Measurements from ENCODE around the gene GABRB2.

Gene GABRB2

GRCh38 chr5:161288071-161288470, 258.5 kb downstream of the GABRB2 start:
- no peak for DNase-seq (ENCODE audit: low read depth in 2 of 2)
- H3K4me3 ChIP-seq (replicated peaks in 1 of 2; ENCODE audit: low read depth in 2 of 2, low read length in 2 of 2) = no peak overlapping the region
- no peak for TF ChIP-seq CTCF (IDR thresholded peaks at IDR 0.05; ENCODE audit: low read depth, low read length)

- H3K4me3 ChIP-seq (replicated peaks in 1 of 2; ENCODE audit: low read depth in 2 of 2, low read length in 2 of 2) = no peak overlapping the region
- TF ChIP-seq CTCF (IDR thresholded peaks at IDR 0.05; ENCODE audit: low read depth, low read length) = no peak
Observed at GRCh38 chr5:161287436-161287835, 259.1 kb downstream of the GABRB2 start.

DNA sequence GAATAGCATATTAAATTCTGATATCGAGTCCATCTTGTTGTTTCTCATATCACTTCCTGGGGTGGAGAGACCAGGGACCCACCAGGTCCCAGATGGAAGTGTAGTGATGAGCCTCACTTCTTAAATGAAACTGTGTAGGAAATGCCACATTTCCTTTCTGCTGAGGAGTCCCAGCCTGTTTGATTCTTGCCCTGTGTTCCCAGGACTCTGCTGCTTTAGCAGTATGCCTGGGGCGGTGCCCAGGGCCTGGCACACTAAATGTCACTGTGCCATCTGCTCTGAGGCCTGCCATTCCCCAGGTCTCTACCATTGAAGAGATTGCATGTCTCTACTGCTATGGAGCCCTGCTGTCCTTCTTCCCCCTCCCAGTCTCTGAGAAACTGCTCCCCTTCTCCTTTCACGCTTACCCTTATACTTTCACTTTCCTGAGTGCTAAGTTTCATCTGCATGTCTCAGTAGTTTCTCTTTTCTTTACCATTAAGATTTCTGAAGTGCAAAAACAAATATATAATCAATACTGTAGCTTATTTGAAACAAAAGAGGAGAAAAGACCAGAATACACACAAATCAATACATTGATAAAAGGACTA, 260.4 kb downstream of the GABRB2 start:
- no peak for DNase-seq (ENCODE audit: low read depth in 2 of 2)
- no peak for TF ChIP-seq CTCF (IDR thresholded peaks at IDR 0.05; ENCODE audit: low read depth, low read length)
- no peak overlapping the region for H3K4me3 ChIP-seq (replicated peaks in 1 of 2; ENCODE audit: low read depth in 2 of 2, low read length in 2 of 2)

More at GRCh38 chr5:161287436-161287835, 259.1 kb downstream of the GABRB2 start:
- DNase-seq (ENCODE audit: low read depth in 2 of 2) = no peak

DNA sequence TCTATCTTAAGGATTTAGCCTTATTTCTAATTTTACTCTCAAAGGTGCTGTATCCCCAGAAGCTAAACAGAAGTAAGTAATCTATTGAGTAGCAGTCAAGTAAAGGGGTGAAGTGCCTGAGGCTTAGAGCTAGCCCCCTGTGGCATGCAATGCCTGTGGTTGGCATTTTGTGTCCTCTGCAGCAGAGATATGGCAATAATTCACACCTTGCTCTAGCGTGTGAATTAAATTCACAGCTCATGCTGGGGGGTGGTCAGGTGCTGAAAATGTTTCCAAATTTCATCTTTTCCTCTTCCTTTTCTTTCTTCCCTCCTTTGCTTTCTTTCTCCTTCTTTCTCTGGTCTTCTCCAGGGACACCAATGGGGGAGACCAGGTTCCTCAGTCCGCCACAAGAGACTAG, 262.1 kb downstream of the GABRB2 start:
- no peak for TF ChIP-seq CTCF (IDR thresholded peaks at IDR 0.05; ENCODE audit: low read depth, low read length)
- no peak for DNase-seq (ENCODE audit: low read depth in 2 of 2)
- no peak overlapping the region for H3K4me3 ChIP-seq (replicated peaks in 1 of 2; ENCODE audit: low read depth in 2 of 2, low read length in 2 of 2)

GRCh38 chr5:161283296-161283695, 263.2 kb downstream of the GABRB2 start:
- DNase-seq (ENCODE audit: low read depth in 2 of 2) = no peak
- TF ChIP-seq CTCF (IDR thresholded peaks at IDR 0.05; ENCODE audit: low read depth, low read length) = no peak
- H3K4me3 ChIP-seq (replicated peaks in 1 of 2; ENCODE audit: low read depth in 2 of 2, low read length in 2 of 2) = no peak overlapping the region

- no peak overlapping the region for H3K4me3 ChIP-seq (replicated peaks in 1 of 2; ENCODE audit: low read depth in 2 of 2, low read length in 2 of 2)
- no peak for DNase-seq (ENCODE audit: low read depth in 2 of 2)
- TF ChIP-seq CTCF (IDR thresholded peaks at IDR 0.05; ENCODE audit: low read depth, low read length) = no peak
Observed at GRCh38 chr5:161278739-161279660, 267.5 kb downstream of the GABRB2 start.

Measured in cardiac fibroblast (primary cell).